ENCODE measurements around the gene NDUFB6.
"Not testable (repeated sequence)": the region's sequence is repeated elsewhere in the genome, so short reads cannot be mapped to it uniquely, and the experiment has no call there.

NDUFB6 gene

DNA sequence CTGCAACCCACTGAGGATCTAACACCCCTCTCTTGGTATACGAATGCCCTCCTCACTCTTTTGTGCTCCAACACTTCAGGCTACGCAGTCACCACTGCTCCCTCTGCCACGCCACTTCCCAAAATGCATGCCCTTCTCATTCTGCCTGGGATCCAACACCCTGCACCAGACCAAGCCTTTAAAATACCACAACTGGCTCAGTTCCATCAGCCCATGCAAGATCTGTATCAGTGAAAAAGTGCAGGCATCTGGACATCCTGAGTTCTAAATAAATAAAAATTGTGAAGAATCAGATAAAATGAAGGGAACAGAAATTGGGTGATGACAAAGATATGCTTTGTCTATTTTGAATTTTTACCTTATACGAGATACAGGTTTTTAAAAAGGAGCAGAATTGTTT lies 2.7 kb downstream of the NDUFB6 start:
- no peak for DNase-seq

DNA sequence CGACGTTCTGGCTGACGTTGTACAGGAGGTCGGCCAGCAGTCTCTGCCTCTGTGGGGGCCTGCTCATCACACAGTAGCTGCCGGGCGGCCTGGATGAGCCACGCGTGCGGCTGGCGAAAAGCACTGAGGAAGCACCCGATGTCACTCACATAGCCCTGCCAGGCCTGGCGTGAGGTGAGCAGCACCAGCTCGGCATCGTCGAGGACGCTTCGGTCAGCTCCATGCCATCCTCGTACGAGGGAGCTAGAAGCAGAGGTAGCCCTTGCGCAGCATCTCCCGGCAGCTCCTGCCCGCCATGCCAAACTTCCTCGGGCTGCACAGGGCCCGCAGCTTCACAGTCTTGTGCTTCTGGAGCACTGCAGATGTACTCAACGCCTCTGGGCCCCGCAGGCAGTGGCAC lies 6.2 kb downstream of the NDUFB6 start:
- DNase-seq: peak; percentile 7

DNA sequence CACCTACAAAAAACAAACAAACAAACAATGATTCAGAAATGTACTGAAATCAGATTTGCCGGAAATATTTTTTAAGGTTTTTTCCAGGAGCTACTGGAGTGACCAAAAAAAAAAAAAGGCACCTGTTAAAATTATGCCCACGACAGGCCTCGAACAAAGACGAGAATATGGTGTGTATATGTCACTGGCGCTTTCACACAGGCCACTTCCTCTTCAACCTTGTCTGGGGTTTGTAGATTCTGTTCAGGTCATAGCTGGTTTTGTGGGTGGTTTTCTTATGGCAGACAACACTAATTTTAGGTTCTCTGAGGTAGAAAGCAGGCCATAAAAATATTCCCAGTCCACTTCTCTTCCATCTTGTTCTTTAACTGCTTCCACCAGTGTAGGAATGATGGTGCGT lies 7.0 kb downstream of the NDUFB6 start:
- no peak for DNase-seq

DNA sequence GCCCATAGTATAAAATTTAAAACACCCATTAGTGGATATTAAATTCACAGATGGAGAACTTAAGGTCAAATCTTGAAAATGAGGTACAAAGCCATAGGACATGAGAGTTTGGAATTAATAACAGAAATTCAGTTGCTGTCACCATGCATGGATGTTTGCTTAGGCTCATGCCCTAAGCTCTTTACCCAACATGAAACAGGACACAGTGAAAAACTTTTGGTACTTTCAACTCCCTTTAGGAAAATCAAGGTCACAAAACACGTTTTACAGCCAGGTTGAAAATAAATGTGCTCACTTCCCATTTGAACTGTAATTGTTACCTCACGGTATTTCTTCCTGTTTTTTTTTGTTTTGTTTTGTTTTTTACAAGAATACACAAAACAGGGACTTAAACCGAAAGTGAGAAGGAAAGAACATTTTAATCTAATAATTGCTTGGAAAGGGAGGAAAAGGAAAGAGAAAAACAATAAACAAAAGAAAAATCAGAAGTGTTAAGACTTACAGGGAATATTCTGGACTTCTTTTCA lies 14.5 kb downstream of the NDUFB6 start:
- no peak for DNase-seq

DNA sequence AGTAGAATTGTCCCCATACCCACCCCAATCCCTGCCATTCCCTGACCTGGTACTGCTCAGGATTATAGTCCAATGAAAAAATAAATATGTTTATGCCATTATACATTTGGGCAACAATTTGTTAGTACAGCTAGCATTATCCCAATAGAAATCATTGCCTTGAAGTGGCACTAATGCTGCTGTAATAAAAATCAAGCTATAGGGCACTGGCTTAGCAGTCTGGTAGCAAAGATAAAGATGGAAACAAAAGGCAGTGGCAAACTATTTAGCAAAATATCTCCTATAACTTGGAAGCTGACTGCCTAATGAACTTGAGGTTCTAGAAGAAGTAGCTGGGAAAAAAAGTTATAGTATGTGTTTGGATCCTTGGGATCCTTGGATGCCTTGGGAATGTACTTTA lies 18.4 kb downstream of the NDUFB6 start:
- DNase-seq: no peak

DNA sequence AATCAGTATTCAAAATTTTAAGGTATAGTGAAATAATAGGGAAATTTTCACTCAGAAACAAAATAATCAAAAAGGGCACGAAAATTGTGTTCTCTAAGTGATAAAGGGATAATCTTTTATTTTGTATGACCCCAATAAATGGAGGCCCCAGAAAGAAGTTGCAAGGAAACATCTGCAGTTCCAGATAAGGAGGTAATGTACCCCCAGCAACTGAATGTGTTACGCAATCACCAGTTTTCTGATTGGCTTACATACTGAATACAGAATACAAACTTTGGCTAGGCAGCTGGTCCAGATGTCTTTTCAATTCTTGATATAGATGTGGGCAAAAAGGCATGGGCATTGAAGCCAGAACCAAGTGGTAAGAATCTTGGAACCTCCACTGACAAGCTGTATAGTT lies 18.9 kb downstream of the NDUFB6 start:
- no peak for DNase-seq

DNA sequence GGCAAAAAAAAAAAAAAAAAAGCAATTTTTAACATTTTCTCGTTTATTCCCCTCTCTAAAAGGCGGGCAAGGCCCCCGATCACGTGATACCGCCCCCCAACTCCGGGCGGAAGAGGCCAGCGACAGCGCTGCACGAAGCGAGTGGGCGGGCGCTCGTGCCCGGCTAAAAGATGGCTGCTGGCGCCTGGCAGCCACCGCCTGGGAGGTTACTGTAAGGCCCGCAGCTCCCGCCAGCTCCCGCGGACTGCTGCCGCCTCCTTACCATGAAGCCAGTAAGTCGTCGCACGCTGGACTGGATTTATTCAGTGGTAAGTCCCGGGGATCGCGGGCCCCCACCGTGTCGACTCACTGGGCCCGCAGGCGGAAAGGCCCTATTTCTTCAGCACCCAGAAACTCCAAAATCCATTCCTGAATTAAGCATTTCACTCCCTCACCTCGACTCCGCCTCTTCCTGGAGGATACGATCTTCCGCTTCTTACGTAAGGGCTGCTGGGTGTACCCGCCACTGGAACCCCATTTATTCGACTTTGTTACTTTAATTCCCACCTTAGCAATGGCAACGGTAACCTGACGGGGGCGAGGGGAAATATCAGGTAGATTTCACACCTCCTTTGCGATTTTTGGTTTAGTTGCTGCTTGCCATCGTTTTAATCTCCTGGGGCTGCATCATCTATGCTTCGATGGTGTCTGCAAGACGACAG lies 20.6 kb downstream of the NDUFB6 start, which contains the start of the genes SMIM27 and TOPORS:
Gene SMIM27, plus strand, starts transcription at position 156 of the 701 bp plus-strand sequence. Its CDS starts 108 bp downstream, at position 264.
Gene TOPORS, minus strand, starts transcription at position 415 of the 701 bp plus-strand sequence. Its CDS starts 150 bp downstream, at position 265.
- DNase-seq: peak; percentile 80

DNA sequence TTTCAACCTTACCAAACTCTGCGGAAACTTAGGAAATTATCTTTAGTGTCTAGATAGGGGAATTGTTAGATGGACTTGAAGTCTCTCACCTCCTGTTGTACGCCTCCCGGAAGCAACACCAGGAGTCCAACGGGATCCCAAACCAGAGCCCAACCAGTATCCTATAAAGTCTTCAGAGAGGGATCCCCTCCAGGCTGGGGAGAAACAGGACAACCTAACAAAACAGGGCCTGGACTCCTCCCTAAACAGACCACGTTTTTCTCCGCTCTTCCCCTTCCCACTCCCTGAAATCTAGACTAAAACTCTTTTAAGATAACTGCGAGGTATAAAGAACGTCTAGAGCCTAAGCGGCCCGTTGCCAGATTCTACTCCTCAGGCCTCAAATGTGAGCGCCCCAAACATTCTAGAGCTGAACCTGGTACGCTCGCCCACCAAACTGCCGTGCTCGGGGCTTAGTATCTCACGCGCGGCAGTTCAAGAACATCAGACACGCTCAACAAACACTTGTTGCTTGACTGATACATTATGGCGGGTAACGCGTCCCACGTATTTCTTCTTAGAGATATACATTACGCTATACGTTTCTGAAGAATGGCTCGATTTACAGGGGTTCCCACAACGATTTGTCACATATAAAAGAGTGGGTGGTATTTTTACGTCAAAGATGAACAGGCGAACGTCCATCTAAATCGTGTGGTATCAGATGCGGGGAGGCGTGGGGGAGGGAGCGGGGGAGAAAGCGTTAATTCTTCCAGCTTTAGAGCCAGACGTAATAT lies 21.5 kb downstream of the NDUFB6 start:
- DNase-seq: no peak

DNA sequence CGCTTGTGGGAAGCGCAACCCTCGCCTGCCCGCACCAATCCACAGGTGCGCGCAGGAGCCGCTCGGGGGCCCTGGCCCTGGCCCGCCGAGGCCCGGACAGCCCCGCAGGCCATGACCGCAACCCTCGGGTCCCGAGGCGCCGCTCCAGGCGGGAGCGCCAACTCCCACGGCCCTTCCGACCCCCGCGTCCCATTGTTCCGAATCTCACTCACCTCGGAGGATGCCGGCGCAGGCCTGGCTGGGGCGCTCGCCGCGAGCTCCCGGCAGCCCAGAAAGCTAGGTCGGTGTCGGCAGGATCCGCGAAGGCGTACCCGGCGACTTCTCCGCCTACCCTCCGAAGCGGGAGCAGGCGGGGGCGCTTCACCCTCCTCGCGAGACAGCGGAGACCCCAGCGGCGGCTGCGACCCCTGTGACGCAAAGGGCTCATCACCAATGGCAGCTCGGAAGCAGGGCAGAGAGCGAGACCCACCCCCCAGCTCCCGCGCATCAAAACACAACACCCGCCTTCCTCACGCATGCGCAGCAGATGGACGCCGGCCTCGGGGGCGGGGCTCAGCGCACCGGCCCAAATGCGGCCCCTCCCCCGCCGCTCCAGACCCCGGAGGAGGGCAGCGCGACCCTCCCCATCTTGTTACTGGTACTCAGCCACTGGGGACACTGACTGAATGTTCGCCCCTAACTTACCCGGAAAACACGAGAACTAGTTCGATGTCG lies 22.2 kb downstream of the NDUFB6 start:
- DNase-seq: peak; percentile 93

DNA sequence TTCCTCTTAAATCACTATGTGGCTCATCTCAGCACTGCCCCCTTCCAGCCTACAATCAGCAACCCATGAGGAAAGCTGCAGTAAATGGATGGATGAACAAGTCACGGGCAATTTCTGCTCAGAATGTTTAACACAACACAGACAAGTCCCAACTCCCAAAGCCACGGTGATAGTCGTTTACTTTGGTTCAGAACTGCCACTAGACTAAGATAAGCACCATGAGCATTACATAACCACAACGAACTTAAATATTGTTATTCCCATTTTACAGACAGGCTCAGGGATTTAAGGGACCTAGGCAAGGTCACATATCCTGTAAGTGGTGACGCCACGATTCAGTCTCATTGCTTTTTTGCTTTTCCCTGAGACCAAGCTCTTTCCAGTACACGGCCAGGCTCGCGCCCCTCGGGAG lies 22.8 kb downstream of the NDUFB6 start:
- no peak for DNase-seq

DNA sequence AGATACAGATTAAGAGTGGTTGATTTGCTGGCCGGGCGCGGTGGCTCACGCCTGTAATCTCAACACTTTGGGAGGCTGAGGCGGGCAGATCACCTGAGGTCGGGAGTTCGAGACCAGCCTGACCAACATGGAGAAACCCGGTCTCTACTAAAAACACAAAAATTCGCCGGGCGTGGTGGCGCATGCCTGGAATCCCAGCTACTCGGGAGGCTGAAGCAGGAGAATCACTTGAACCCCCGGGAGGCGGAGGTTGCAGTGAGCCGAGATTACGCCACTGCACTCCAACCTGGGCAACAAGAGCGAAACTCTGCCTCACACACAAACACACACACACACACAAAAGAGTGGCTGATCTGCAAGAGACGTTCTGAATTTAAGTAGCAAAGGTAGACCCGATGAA lies 24.7 kb downstream of the NDUFB6 start:
- DNase-seq: not testable (repeated sequence)

DNA sequence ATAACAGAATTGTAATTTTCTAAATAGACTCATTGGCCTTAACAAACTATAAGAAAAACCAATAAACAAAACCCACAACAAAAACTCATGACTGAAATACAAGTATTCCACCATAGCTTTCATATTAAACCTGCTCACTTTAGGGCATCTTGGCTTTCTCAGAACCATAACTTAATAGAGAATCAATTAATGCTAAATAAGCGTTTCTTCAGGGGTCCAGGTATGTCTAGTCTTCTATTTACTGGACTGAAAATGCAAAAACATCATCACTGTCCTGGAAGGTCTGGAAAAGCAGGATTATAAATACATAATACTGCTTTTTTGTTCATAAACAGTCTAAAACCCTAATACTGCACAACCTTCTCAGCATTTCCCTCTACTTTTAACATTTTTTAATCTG lies 27.1 kb downstream of the NDUFB6 start:
- DNase-seq: no peak

DNA sequence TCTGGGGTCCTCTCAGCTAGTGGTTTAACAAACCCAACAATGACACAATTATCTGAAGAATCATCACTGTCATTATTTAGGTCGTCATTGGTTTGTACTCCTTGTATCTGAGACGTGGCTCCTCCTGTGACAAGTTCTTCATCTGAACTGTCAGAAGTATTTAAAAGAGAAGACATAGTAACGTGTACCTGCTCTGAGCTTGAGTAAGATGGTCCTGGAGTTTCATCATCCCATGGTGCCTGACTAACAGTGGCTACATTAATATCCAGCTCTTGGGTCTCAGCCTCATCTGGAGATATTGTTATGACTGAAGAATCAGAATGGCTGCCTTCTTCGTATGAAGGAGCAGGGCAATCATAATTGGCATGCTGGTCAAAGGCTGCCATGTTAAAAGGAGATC lies 29.9 kb downstream of the NDUFB6 start:
- DNase-seq: no peak

DNA sequence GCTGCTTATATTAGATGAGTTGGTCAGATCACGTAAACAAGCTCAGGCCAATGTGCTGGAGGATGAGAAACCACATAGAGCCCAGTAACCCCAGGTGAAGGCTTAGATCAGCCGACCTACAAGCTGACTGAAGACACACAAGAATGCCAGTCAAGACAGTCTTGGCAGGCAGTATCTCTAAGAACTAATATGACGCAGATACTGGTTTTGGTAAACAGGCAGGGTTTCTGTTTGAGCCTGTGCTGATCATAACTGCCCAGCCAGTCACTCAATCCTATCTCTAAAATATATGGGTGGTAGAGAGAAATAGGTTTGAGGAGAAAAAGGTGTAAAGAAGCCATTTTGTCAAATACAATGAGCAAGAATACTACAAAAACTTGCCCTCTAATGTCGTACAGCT lies 39.1 kb downstream of the NDUFB6 start:
- DNase-seq: no peak

DNA sequence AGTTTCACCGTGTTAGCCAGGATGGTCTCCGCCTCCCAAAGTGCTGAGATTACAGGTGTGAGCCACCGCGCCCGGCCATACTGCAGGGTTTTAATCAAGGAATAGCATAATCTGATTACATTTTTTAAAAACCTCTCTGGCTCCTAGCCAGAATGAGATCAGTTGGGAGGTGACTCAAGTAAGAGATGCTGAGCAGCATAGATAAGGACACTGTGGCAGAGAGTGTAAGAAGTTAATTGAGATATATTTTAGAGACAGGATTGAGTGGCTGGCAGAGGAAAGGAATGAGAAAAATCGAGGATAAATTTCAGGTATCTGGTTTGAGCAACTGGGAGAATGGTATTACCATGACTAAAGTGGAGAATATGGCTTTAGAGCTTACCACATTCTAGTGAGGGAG lies 39.6 kb downstream of the NDUFB6 start:
- DNase-seq: no peak

DNA sequence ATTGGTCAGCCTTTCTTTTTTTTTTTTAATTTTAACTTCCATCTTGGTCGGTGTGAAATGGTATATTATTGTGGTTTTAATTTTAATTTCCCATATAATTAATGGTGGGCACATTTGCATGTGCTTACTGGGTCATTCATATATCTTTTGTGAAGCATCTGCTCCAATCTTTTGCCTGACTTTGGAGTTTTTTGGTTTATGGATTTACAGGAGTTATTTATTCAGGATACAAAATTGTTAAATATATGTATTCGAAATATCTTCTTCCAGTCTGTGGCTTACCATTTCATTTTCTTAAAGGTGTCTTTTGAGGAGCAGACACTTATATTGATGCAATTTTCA lies 46.3 kb downstream of the NDUFB6 start:
- DNase-seq: no peak

DNA sequence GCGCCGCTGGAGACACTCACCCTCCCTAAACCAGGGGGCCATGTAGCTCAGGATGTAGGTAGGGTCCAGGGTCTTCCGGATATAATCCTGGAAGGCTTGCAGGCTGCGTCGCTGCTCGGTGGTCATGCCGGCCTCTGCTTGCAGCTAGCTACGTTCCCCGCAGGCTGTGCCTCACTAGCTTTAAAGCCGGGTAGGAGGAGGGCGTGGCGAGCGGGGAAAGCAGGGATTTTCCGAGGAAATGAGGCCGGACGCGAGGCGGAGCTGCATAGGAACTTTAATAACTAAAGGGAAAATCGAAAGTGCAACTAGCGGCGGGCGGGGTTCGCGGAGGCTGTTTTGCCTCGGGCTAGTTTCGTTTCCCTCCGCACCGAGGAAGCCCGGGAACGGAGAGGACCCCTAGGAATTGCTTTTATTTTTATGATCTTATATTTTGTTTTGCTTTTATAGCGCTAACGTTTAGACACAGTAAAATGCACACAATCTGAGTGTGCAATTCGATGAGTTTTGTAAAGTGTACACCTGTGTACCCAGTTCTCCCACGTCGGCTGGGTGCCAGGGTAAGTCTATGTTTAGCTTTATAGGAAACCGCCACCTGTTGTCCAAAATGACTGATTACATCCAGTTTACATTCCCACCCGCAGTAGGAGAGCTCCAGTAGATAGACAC lies 46.8 kb downstream of the NDUFB6 start, which contains the start of gene RIGI:
Gene RIGI, minus strand, starts transcription at position 156 of the 666 bp plus-strand sequence. Its CDS starts 30 bp downstream, at position 126.
- DNase-seq: peak; percentile 57

DNA sequence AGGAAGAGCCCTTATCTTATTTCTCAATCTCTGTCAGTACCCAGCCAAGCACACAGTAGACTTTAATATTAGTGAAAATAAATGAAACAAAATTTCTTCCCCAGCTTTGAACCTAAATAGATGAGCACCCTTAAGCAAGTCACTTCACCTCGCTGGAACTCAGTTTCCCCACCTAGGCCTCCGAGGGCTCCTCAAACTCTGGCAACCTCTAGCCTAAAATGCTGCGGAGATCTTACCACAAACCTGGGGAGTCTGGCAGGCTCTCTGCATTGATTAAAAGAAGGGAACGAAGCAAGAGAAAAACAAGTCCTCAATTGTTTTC lies 47.3 kb downstream of the NDUFB6 start:
- no peak for DNase-seq

DNA sequence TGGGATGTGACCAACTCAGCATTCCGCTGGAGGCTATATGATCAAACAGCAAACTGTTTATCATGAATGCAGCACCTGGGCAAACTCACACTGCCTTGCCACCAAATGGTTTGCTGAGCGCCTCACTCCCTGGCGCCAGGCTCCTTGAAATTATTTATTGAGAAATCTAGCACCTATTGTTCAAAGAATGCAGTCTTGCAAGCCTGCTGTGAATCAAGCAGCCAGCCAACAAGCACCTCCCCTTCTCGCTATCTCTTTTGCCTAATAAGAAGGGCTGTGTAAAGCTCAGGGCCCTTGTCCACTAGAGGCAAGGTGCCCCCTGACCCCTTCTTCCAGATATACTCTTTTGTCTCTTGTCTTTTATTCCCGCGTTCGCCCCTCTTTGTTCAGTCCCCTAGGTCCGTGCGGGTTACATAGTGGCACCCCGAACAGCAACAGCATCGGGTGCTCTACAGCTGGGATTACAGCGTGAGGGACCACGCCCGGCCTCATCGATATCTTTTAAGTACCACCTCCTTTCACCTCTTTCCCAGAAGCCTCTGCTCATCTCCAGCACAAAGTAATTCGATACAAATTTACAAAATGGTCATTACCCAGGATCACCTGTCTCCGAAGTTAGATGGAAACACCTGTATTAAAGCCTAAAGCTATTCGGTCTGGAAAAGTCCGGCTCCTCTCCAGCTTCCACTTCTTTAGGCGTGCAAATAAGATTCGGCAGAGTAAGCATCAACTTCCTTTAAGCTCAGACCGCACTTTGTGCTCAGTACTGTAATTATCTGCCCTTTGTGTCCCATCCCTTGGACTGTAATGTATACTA lies 47.9 kb downstream of the NDUFB6 start:
- DNase-seq: no peak

DNA sequence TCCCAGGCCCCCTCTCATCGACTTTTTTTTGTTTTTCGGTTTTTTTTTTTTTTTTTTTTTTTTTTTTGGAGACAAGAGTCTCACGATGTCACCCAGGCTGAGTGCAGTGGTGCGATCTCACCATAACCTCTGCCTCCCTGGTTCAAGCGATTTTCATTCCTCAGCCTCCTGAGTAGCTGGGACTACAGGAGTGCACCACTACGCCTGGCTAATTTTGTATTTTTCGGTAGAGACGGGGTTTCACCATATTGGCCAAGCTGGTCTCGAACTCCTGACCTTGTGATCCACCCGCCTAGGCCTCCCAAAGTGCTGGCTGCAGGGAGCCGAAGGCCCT lies 48.4 kb downstream of the NDUFB6 start:
- not testable (repeated sequence) for DNase-seq

DNA sequence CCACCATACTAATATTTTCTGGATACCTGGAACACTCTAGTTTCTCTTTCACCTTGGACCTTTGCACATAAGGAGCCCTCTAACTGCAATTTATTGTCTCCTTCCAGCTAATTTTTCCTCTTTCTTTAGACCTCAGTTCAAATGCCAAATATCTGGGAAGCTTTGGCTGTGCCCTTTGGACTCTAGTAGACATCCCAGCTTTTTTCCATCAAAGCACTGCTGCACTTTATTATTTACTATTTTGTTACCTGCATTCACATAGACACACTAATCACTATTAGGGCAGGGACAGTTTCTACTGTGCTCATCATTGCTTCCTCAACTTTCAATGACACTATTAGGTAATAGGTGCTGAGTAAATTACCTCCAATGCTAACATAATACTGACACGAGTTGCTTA lies 49.0 kb downstream of the NDUFB6 start:
- DNase-seq: no peak

DNA sequence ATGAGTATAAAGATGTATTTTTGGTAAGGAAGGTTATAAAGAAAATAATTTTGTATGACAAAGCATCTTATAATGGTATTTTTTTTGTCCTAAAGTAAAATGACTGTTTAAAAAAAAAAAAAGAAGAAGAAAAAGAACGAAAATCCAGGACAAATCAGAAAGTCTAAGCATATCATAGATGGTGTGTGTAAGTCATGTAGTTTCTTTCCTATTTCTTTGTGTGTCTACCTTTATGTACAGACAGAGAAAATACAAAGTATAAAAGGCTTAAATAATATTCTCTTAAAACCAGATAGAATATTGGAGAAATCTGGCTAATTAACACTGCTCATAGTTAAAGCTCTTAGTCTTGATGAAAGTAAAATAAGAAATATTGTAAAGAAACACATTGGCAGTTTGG lies 54.7 kb downstream of the NDUFB6 start:
- DNase-seq: no peak

Measured in activated gamma-delta T cell (primary cell).